ENCODE measurements around the gene RPL6.

GRCh38 chr12:112380663-112381405 lies 28.6 kb downstream of the RPL6 start:
- no peak for TF ChIP-seq EP300 (IDR thresholded peaks at IDR 0.05)
- TF ChIP-seq CTCF (IDR thresholded peaks at IDR 0.05) = no peak
- no peak for TF ChIP-seq POLR2A (IDR thresholded peaks at IDR 0.05)
- TF ChIP-seq POLR2AphosphoS5 (IDR thresholded peaks at IDR 0.05) = no peak

Measured in sigmoid colon (tissue), 4 donors.